GM12801 (cell line): Measurements from ENCODE around the gene TP63.

Experiments
- CTCF ChIP-seq: IDR thresholded peaks from one replicate; pipeline ENCODE4 v1.5.1; 2011; ENCODE audit warnings: control low read depth; ENCODE audit not compliant: insufficient read length; ENCODE audit errors: extremely low read depth

Gene TP63

DNA sequence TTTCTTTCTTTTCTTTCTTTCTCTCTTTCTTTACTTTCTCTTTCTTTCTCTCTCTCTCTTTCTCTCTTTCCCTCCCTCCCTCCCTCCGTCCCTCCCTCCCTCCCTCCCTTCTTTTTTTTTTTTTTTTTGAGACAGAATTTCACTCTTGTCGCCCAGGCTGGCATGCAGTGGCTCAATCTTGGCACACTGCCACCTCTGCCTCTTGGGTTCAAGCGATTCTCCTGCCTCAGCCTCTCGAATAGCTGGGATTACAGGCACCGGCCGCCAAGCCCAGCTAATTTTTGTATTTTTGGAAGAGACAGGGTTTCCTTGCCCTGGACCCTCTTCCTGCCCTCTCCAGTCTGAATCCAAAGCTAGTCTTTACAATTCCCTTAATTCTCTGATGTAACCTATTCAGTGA, 102.9 kb downstream of the TP63 start:
- no peak for TF ChIP-seq CTCF

DNA sequence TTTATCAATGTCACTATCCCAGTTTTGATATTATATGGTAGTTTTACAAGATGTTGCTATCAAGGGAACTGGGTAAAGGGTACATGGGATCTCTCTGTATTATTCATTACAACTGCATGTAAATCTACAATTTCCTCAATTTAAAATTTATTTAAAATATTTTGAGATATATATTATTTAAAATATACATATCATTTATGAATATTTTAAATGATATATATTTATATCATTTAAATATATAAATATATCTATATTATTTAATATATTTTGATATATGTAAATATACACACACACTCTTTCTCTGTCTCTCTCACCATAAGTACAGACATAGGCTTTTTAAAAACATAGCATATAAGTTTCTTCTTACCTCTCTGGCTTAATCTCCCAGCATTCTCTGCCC, 104.7 kb downstream of the TP63 start:
- no peak for TF ChIP-seq CTCF

DNA sequence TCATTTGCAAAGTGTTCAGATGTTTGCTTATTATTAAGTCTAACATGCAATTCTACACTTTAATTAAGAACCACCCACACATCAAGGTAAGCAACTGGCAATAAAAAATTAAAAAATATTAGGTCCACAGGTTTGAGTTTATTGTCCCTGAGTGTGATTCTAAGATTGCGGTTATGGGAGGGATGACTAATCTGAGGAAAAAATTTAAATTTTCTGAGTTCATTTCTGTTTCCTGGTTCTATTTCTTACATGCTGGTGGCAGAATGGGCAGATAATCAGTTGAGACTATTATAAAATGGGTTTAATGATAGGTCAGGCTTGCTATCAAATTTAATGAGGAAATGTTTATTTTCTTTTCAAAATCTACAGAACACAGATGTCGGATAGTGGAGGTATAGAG, 105.9 kb downstream of the TP63 start:
- no peak for TF ChIP-seq CTCF

- no peak for TF ChIP-seq CTCF
Measured at GRCh38 chr3:189737619-189738018, 106.4 kb downstream of the TP63 start.

DNA sequence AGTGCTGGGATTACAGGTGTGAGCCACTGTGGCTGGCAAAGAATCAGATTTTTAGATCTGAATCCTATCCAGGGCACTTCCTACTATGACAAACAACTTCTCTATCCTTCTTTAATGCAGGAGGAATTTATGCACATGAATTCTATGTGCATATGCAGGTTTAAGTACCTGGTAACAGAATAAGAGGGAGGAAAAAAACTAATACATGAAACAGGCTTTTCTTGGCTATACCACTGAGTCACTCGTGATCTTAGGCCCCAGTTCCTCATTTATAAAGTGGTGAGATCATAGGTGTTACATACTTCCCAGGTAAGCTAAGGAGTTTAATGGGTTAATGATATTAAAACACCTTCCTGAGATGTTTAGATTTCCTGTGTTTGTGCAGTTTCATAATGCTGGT, 108.2 kb downstream of the TP63 start:
- TF ChIP-seq CTCF = no peak

DNA sequence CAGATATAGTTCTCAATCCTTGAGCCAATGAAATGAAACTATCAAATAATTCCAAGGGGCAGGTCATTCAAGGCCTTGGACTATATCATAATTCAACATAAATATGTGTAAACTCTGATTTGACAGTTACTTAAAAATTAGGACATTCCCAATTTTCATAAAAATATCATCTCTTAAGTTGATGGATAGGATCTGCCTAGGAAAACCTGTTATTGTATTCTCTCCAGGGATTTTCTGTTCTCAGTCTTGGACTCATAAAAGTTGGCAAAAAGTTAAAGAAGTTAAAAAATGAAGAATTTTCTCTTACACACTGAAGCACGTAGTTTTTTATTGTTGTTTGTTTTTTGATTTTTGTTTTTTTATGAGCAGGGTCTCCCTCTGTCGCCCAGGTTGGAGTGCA, 109.0 kb downstream of the TP63 start:
- TF ChIP-seq CTCF = no peak

- no peak for TF ChIP-seq CTCF
Measured at GRCh38 chr3:189744235-189744634, 113.0 kb downstream of the TP63 start.

GRCh38 chr3:189745622-189746021, 114.4 kb downstream of the TP63 start:
- TF ChIP-seq CTCF = no peak
